GM18870 (cell line): ENCODE results near the gene SLC39A10.
"Not testable (repeated sequence)": the region's sequence is repeated elsewhere in the genome, so short reads cannot be mapped to it uniquely, and the experiment has no call there.

Experiments used
- ATAC-seq: cut with Tn5 transposase; IDR thresholded peaks from one replicate; pipeline ENCODE4 v1.9.1; 2021; ENCODE audit warnings: moderate library complexity; ENCODE audit not compliant: unreplicated experiment

Gene SLC39A10

GRCh38 chr2:195672674-195673073 lies 15.6 kb downstream of the SLC39A10 start:
- no peak for ATAC-seq

- ATAC-seq: no peak
Measured at GRCh38 chr2:195674491-195675221, 17.6 kb downstream of the SLC39A10 start.

- ATAC-seq: no peak
Measured at GRCh38 chr2:195675783-195676427, 18.9 kb downstream of the SLC39A10 start.

- ATAC-seq: no peak
Measured at GRCh38 chr2:195677290-195677689, 20.3 kb downstream of the SLC39A10 start.

- ATAC-seq: no peak
Measured at GRCh38 chr2:195677884-195678283, 20.9 kb downstream of the SLC39A10 start.

- no peak for ATAC-seq
Measured at GRCh38 chr2:195682077-195682476, 25.1 kb downstream of the SLC39A10 start.

- ATAC-seq: no peak
Measured at GRCh38 chr2:195683174-195683573, 26.1 kb downstream of the SLC39A10 start.

GRCh38 chr2:195686564-195686963 lies 29.5 kb downstream of the SLC39A10 start:
- no peak for ATAC-seq

GRCh38 chr2:195687320-195688086 lies 30.5 kb downstream of the SLC39A10 start:
- ATAC-seq: peak; percentile 75

- ATAC-seq: not testable (repeated sequence)
Measured at GRCh38 chr2:195692531-195692930, 35.5 kb downstream of the SLC39A10 start.

- no peak for ATAC-seq
Measured at GRCh38 chr2:195694553-195694952, 37.5 kb downstream of the SLC39A10 start.

GRCh38 chr2:195695002-195695631 lies 38.1 kb downstream of the SLC39A10 start:
- ATAC-seq: no peak

GRCh38 chr2:195696012-195696411 lies 39.0 kb downstream of the SLC39A10 start:
- ATAC-seq: no peak

- ATAC-seq: no peak
Measured at GRCh38 chr2:195697681-195698220, 40.7 kb downstream of the SLC39A10 start.

GRCh38 chr2:195700480-195700879 lies 43.5 kb downstream of the SLC39A10 start:
- ATAC-seq: no peak

- ATAC-seq: no peak
Measured at GRCh38 chr2:195706161-195706900, 49.3 kb downstream of the SLC39A10 start.

- ATAC-seq: no peak
Measured at GRCh38 chr2:195709901-195710806, 53.1 kb downstream of the SLC39A10 start.

GRCh38 chr2:195711478-195711877 lies 54.5 kb downstream of the SLC39A10 start:
- peak; percentile 82 for ATAC-seq

GRCh38 chr2:195716466-195716865 lies 59.4 kb downstream of the SLC39A10 start:
- ATAC-seq: no peak
